HL-60/S4 treated with phorbol 12-myristate 13-acetate at 8.2 ng/mL for 4 days and 3 days (cell line): ENCODE measurements around the gene HS3ST3A1.
"Not testable (repeated sequence)": the region's sequence is repeated elsewhere in the genome, so short reads cannot be mapped to it uniquely, and the experiment has no call there.

Experiments used
- in situ Hi-C: fragments of 300-500 bp; cut with MboI; formaldehyde crosslinking; loops from 2 replicates; pipeline ENCODE4 v1.15.0; 2022; ENCODE audit warnings: low sequenced_read_pairs

Gene HS3ST3A1

GRCh38 chr17:13580790-13581189 is 20.9 kb downstream of the HS3ST3A1 start:
- in situ Hi-C loops: loop anchor here (25.0 kb wide), 1 partner anchor 732 kb away; the partner anchor contains the start of gene HS3ST3B1

GRCh38 chr17:13576661-13577526 is 24.8 kb downstream of the HS3ST3A1 start:
- in situ Hi-C loops: loop anchor here (25.0 kb wide), 1 partner anchor 735 kb away; the partner anchor contains the start of gene HS3ST3B1

- in situ Hi-C loops: loop anchor here (25.0 kb wide), 1 partner anchor 736 kb away; the partner anchor contains the start of gene HS3ST3B1
Observed at GRCh38 chr17:13575922-13576419, 25.8 kb downstream of the HS3ST3A1 start.

GRCh38 chr17:13575466-13575865 is 26.3 kb downstream of the HS3ST3A1 start:
- in situ Hi-C loops: loop anchor here (25.0 kb wide), 1 partner anchor 737 kb away; the partner anchor contains the start of gene HS3ST3B1

- in situ Hi-C loops: no loop called here
Observed at GRCh38 chr17:13572581-13572980, 29.1 kb downstream of the HS3ST3A1 start.

GRCh38 chr17:13569398-13570123 is 32.2 kb downstream of the HS3ST3A1 start:
- in situ Hi-C loops: no loop called here

GRCh38 chr17:13568582-13569397 is 32.9 kb downstream of the HS3ST3A1 start:
- in situ Hi-C loops: no loop called here

- in situ Hi-C loops: no loop called here
Observed at GRCh38 chr17:13563866-13564265, 37.9 kb downstream of the HS3ST3A1 start.

GRCh38 chr17:13562271-13562800 is 39.4 kb downstream of the HS3ST3A1 start:
- in situ Hi-C loops: no loop called here

- in situ Hi-C loops: no loop called here
Observed at GRCh38 chr17:13561606-13562270, 40.0 kb downstream of the HS3ST3A1 start.

- in situ Hi-C loops: no loop called here
Observed at GRCh38 chr17:13560935-13561334, 40.8 kb downstream of the HS3ST3A1 start.

GRCh38 chr17:13558588-13558987 is 43.1 kb downstream of the HS3ST3A1 start:
- in situ Hi-C loops: no loop called here

- in situ Hi-C loops: no loop called here
Observed at GRCh38 chr17:13557077-13557476, 44.7 kb downstream of the HS3ST3A1 start.

- in situ Hi-C loops: no loop called here
Observed at GRCh38 chr17:13554231-13554630, 47.5 kb downstream of the HS3ST3A1 start.

GRCh38 chr17:13550291-13550690 is 51.4 kb downstream of the HS3ST3A1 start:
- in situ Hi-C loops: no loop called here

- in situ Hi-C loops: not testable (repeated sequence)
Observed at GRCh38 chr17:13548576-13548975, 53.2 kb downstream of the HS3ST3A1 start.

- in situ Hi-C loops: no loop called here
Observed at GRCh38 chr17:13546851-13547250, 54.9 kb downstream of the HS3ST3A1 start.

GRCh38 chr17:13545941-13546340 is 55.8 kb downstream of the HS3ST3A1 start:
- in situ Hi-C loops: no loop called here

GRCh38 chr17:13544765-13545164 is 57.0 kb downstream of the HS3ST3A1 start:
- in situ Hi-C loops: no loop called here

GRCh38 chr17:13544292-13544691 is 57.4 kb downstream of the HS3ST3A1 start:
- in situ Hi-C loops: no loop called here
